GM12873 (cell line): Measurements from ENCODE around the gene SLC35F3.

ENCODE experiments used
- TF ChIP-seq, protein P1 (sequence below): IDR thresholded peaks from 2 replicates; pipeline ENCODE4 v1.5.1; 2012; ENCODE audit warnings: low read depth, mild to moderate bottlenecking, moderate library complexity, low read length, control low read depth; ENCODE audit not compliant: insufficient read depth; ENCODE audit errors: missing control alignments

The SLC35F3 gene

DNA sequence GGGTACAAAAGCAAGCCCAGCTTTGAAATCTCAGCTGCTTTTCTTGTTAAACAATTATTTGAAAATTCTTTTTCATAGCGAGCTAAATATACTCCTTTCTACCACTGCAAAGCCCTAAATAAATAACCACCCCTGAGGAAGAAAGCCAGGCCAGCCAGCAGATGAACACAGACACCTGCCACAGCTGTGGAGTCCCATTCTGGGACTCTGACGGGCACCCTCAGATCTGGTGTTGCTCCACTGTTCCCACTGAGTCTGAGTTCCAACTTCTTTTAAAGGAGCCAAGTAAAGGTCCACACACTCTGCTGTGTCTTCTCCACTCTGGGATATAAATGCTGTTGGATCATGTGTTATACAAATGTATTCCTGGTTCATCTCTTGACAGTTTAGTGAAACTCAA is 391.1 kb downstream of the SLC35F3 start:
- TF ChIP-seq, protein P1, sequence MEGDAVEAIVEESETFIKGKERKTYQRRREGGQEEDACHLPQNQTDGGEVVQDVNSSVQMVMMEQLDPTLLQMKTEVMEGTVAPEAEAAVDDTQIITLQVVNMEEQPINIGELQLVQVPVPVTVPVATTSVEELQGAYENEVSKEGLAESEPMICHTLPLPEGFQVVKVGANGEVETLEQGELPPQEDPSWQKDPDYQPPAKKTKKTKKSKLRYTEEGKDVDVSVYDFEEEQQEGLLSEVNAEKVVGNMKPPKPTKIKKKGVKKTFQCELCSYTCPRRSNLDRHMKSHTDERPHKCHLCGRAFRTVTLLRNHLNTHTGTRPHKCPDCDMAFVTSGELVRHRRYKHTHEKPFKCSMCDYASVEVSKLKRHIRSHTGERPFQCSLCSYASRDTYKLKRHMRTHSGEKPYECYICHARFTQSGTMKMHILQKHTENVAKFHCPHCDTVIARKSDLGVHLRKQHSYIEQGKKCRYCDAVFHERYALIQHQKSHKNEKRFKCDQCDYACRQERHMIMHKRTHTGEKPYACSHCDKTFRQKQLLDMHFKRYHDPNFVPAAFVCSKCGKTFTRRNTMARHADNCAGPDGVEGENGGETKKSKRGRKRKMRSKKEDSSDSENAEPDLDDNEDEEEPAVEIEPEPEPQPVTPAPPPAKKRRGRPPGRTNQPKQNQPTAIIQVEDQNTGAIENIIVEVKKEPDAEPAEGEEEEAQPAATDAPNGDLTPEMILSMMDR: no peak

GRCh38 chr1:234296496-234296895 is 392.0 kb downstream of the SLC35F3 start:
- TF ChIP-seq, protein P1: no peak

GRCh38 chr1:234297668-234298067 is 393.2 kb downstream of the SLC35F3 start:
- TF ChIP-seq, protein P1: no peak

GRCh38 chr1:234300096-234300495 is 395.6 kb downstream of the SLC35F3 start:
- TF ChIP-seq, protein P1: no peak

- TF ChIP-seq, protein P1: no peak
Observed at GRCh38 chr1:234302354-234302962, 398.0 kb downstream of the SLC35F3 start.

- TF ChIP-seq, protein P1: no peak
Observed at GRCh38 chr1:234303231-234303630, 398.8 kb downstream of the SLC35F3 start.

GRCh38 chr1:234307726-234308125 is 403.2 kb downstream of the SLC35F3 start:
- TF ChIP-seq, protein P1: no peak
